HG03354 (cell line): ENCODE measurements around the gene XRCC1.

ENCODE experiments used
- ATAC-seq: cut with Tn5 transposase; IDR thresholded peaks from one replicate; pipeline ENCODE4 v1.9.1; 2021; ENCODE audit warnings: mild to moderate bottlenecking; ENCODE audit not compliant: unreplicated experiment, poor library complexity, severe bottlenecking

XRCC1 gene

GRCh38 chr19:43499042-43499441 lies 76.3 kb downstream of the XRCC1 start:
- no peak for ATAC-seq

- ATAC-seq: no peak
Observed at GRCh38 chr19:43498233-43498842, 77.0 kb downstream of the XRCC1 start.

- ATAC-seq: no peak
Observed at GRCh38 chr19:43496960-43497359, 78.4 kb downstream of the XRCC1 start.

- ATAC-seq: no peak
Observed at GRCh38 chr19:43495082-43495481, 80.2 kb downstream of the XRCC1 start.
